ENCODE data around the gene CCDC122.

DNA sequence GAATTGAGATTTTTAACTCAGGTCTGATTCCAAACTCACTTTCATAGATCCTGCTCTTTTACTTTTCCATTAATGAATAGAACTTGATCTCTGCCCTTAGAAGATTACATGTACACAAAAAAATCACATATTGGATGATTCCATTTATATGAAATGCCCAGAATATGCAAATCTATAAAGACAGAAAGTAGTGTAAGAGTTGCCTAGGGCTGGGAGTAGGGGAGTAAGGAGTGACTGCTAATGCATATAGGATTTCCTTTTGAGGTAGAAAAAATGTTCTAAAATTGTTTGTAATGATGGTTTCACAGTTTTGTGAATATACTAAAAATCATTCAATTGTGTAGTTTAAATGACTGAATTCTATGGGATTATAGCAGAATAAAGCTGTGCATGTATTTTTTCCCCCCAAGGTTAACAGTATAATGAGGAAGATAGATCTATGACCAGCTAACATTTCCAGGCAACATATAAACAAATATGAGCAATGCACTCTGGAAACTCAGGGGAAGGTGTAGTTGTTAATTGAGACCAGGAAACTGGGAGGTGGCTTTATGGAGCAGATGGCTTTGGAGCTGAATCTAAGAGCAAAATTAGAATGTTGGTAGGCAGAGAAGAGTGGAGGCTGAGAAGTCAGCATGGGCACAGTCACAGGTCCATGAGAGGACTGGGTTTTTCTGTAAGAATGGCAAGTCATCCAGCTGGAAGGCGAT lies 41.6 kb upstream of the CCDC122 start:
- TF ChIP-seq POLR2A (IDR thresholded peaks at IDR 0.05) (no peak), CTCF (IDR thresholded peaks at IDR 0.05) (no peak)

Data from body of pancreas (tissue), 4 donors.